Upper lobe of left lung (tissue), 4 donors: Measurements from ENCODE around the gene LRRC2.

ENCODE experiments used
- CTCF ChIP-seq, 6 experiments: fragments of 450-650 bp in 4 of 6; fragments of 200-600 bp in 2 of 6; sonication (generic) in 2 of 6; IDR thresholded peaks; one replicate each; pipeline ENCODE4 v1.5.1; 2016 to 2019; ENCODE audit warnings: antibody characterized with exemption in 6 of 6
- POLR2A ChIP-seq, 4 donors: fragments of 450-650 bp; IDR thresholded peaks; one replicate each; pipeline ENCODE4 v1.5.1; 2016 to 2017; ENCODE audit warnings: antibody characterized with exemption in 4 of 4, mild to moderate bottlenecking in 2 of 4
- POLR2AphosphoS5 ChIP-seq, 2 donors: sonication (generic); formaldehyde crosslinking; IDR thresholded peaks; one replicate each; pipeline ENCODE4 v1.5.1; 2017; ENCODE audit warnings: antibody characterized with exemption in 2 of 2

- no peak for TF ChIP-seq CTCF (IDR thresholded peaks at IDR 0.05)
- no peak for TF ChIP-seq POLR2A (IDR thresholded peaks at IDR 0.05)
- TF ChIP-seq POLR2AphosphoS5 (IDR thresholded peaks at IDR 0.05), result no peak
Observed at GRCh38 chr3:46561951-46562350, 4.2 kb downstream of the LRRC2 start.
